Smooth muscle cell (in vitro differentiated cells): ENCODE results near the gene L3MBTL4. TPM values are rescaled to one million over a fixed set of nuclear protein-coding genes. Genes with fewer than 3 reads are reported as not detected.

Source experiments
- DNase-seq: peaks from one replicate; lab custom pipeline; 2025; ENCODE audit not compliant: unreplicated experiment; lab: John Stamatoyannopoulos, UW
- H2AFZ ChIP-seq: fragments of 200-600 bp; sonication (generic); 2 replicates; pipeline ENCODE4 v1.6.0; 2016; ENCODE audit warnings: antibody characterized with exemption, low read depth, mild to moderate bottlenecking
- H3F3A ChIP-seq: fragments of 200-600 bp; sonication (generic); 2 replicates; pipeline ENCODE4 v1.6.0; 2017; ENCODE audit warnings: antibody characterized with exemption, low read depth
- H3K27ac ChIP-seq: fragments of 200-600 bp; sonication (generic); 2 replicates; pipeline ENCODE4 v1.5.1; 2016; ENCODE audit warnings: low read depth, mild to moderate bottlenecking
- H3K27me3 ChIP-seq: fragments of 200-600 bp; sonication (generic); 2 replicates; pipeline ENCODE4 v1.6.1; 2016; ENCODE audit warnings: low read depth, mild to moderate bottlenecking
- H3K36me3 ChIP-seq: fragments of 200-600 bp; sonication (generic); 2 replicates; pipeline ENCODE4 v1.5.1; 2016; ENCODE audit warnings: low read depth
- H3K4me1 ChIP-seq: fragments of 200-600 bp; sonication (generic); 2 replicates; pipeline ENCODE4 v1.5.1; 2016; ENCODE audit warnings: low read depth
- H3K4me2 ChIP-seq: fragments of 200-600 bp; sonication (generic); 2 replicates; pipeline ENCODE4 v1.6.0; 2016; ENCODE audit warnings: mild to moderate bottlenecking
- H3K4me3 ChIP-seq: fragments of 200-600 bp; sonication (generic); 2 replicates; pipeline ENCODE4 v1.5.1; 2016; ENCODE audit warnings: mild to moderate bottlenecking
- H3K79me2 ChIP-seq: fragments of 200-600 bp; sonication (generic); 2 replicates; pipeline ENCODE4 v1.6.0; 2016; ENCODE audit warnings: low read depth, mild to moderate bottlenecking
- H3K9ac ChIP-seq: fragments of 200-600 bp; sonication (generic); 2 replicates; pipeline ENCODE4 v1.6.0; 2016; ENCODE audit warnings: low read depth
- H3K9me3 ChIP-seq: fragments of 200-600 bp; sonication (generic); replicated peaks from 2 replicates; pipeline ENCODE4 v1.5.1; 2016; ENCODE audit warnings: low read depth
- H4K20me1 ChIP-seq: fragments of 200-600 bp; sonication (generic); 2 replicates; pipeline ENCODE4 v1.6.0; 2016; ENCODE audit warnings: low read depth
- WGBS: methylation state at CpG from one replicate; pipeline ENCODE4 v1.1.7; 2016; ENCODE audit warnings: low lambda C conversion rate; 5-methylcytosine and 5-hydroxymethylcytosine counted together
- polyA plus RNA-seq: library from polyadenylated mRNA; unstranded; fragments of >200 nt; fragmentation: Nextera tagmentation; extraction: Ambion mirVana; gene quantifications from 2 replicates; pipeline ENCODE4 v1.2.1, GENCODE V29; 2016
- total RNA-seq: library from RNA; depleted of rRNA; stranded (reverse); fragments of >200 nt; gene quantifications from 2 replicates; pipeline ENCODE4 v1.2.3, GENCODE V29; 2014
- TF ChIP-seq, protein P1 (sequence below): fragments of 200-600 bp; sonication (generic); IDR thresholded peaks from 2 replicates; pipeline ENCODE4 v1.5.1; 2017; ENCODE audit warnings: borderline replicate concordance, mild to moderate bottlenecking, antibody characterized with exemption; ENCODE audit not compliant: insufficient read depth, poor library complexity, severe bottlenecking

The L3MBTL4 gene
- total and polyA plus RNA-seq, 2 experiments from 2014 or later: 3.4 TPM; not detected in 1

DNA sequence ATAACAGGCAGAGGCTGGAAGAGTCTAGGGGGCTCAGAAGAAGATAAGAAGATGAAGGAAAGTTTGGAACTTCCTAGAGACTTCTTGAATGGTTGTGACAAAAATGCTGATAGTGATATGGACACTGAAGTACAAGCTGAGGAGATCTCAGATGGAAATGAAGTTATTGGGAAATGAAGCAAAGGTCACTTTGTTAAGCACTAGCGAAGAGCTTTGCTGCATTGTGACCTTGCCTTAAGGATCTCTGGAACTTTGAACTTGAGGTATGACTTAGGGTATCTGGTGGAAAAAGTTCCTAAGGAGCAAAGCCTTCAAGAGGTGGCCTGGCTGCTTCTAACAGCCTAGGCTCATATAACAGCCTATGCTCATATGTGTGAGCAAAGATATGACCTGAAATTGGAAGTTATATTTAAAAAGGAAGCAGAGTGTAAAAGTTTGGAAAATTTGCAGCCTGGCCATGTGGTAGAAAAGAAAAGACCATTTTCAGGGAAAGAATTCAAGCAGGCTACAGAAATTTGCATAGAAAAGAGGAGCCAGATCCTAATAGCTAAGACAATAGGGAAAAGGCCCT, 91.3 kb downstream of the L3MBTL4 start:
- no peak overlapping the region for H3K4me2 ChIP-seq
- no peak overlapping the region for H3K4me3 ChIP-seq
- no peak overlapping the region for H3K27ac ChIP-seq
- H3K79me2 ChIP-seq: no peaks in the 10 kb centered on the region
- WGBS: 89% methylated on average over 1 of the region's 1 CpG
- H3K9me3 ChIP-seq: peaks cover 4% of the 10 kb centered on the region
- H4K20me1 ChIP-seq: no peaks in the 10 kb centered on the region
- H2AFZ ChIP-seq: no peak overlapping the region
- no peak overlapping the region for H3K9ac ChIP-seq
- no peak for DNase-seq
- no peaks in the 10 kb centered on the region for H3K4me1 ChIP-seq
- TF ChIP-seq, protein P1, sequence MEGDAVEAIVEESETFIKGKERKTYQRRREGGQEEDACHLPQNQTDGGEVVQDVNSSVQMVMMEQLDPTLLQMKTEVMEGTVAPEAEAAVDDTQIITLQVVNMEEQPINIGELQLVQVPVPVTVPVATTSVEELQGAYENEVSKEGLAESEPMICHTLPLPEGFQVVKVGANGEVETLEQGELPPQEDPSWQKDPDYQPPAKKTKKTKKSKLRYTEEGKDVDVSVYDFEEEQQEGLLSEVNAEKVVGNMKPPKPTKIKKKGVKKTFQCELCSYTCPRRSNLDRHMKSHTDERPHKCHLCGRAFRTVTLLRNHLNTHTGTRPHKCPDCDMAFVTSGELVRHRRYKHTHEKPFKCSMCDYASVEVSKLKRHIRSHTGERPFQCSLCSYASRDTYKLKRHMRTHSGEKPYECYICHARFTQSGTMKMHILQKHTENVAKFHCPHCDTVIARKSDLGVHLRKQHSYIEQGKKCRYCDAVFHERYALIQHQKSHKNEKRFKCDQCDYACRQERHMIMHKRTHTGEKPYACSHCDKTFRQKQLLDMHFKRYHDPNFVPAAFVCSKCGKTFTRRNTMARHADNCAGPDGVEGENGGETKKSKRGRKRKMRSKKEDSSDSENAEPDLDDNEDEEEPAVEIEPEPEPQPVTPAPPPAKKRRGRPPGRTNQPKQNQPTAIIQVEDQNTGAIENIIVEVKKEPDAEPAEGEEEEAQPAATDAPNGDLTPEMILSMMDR: no peak
- no peaks in the 10 kb centered on the region for H3K36me3 ChIP-seq
- no peaks in the 10 kb centered on the region for H3K27me3 ChIP-seq
- H3F3A ChIP-seq: no peaks in the 10 kb centered on the region

DNA sequence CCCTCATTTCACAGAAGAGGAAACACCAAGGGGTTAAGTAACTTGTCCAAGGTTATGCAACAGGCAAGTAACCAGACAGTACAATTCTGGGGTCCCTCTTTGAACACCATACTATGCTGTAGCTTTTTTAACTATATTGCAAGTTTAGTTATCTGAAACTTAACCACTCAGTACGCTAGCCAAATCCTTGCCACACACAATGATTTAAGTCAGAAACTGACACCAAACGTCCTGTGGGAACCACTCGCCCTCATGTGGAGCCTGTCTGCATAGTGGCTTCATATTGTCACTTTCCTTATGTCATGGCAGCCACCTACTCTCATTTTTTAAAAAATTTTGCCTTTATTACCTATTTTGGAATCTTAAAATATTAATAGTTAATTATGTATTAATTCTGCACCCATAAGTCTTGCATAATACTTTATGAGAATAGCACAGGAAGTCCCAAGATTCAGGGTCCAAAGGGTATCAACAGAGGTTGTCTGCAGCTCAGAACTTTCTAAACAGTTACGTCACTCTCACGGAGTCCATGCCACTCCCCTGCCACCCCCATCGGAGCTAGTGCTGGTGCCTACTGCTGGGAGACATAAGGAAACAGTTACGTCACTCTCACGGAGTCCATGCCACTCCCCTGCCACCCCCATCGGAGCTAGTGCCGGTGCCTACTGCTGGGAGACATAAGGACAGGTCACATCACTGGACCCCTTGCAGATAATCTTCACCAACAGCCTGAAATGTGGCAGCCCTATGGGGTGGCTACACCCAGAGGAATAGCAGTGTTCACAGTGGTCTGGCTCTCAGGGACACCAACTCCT, 99.0 kb downstream of the L3MBTL4 start:
- no peak for DNase-seq
- Histone ChIP-seq H3K79me2 (no peaks in the 10 kb centered on the region), H3K36me3 (no peaks in the 10 kb centered on the region), H3K9me3 (no peaks in the 10 kb centered on the region), H2AFZ (no peak overlapping the region), H3K4me3 (no peak overlapping the region), H3K27me3 (no peaks in the 10 kb centered on the region), H3K4me2 (no peak overlapping the region), H3F3A (no peaks in the 10 kb centered on the region), H4K20me1 (no peaks in the 10 kb centered on the region), H3K27ac (no peak overlapping the region), H3K4me1 (no peaks in the 10 kb centered on the region), H3K9ac (no peak overlapping the region)
- WGBS: 79% methylated on average over 10 of the region's 10 CpGs
- TF ChIP-seq, protein P1: no peak

DNA sequence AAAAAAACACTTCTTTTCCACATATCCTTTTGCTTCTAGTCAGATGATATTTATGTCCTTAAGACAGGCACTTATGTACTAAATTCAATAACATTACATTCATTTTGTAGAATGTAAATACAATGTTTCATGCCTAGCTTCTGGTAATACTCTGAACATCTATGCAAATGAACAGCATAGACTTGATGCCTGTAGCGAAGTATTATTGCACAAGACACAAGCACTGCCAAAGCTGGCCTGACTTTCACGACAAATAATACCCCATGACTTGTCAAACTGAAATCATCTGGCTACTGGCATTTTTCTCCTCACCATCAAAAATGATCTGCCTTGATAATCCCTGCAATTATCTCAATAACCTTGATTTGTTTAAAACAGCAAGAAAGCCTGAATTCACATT, 101.3 kb downstream of the L3MBTL4 start:
- TF ChIP-seq, protein P1: no peak
- Histone ChIP-seq H3K4me2 (no peak overlapping the region), H3K4me1 (no peaks in the 10 kb centered on the region), H3K9ac (no peak overlapping the region), H3K79me2 (no peaks in the 10 kb centered on the region), H3K27ac (no peak overlapping the region), H2AFZ (no peak overlapping the region), H3K9me3 (no peaks in the 10 kb centered on the region), H4K20me1 (no peaks in the 10 kb centered on the region), H3K27me3 (no peaks in the 10 kb centered on the region), H3K36me3 (no peaks in the 10 kb centered on the region), H3K4me3 (no peak overlapping the region), H3F3A (no peaks in the 10 kb centered on the region)
- DNase-seq: no peak
- 66% methylated on average over 2 of the region's 2 CpGs for WGBS
